Common myeloid progenitor, CD34-positive (primary cell): ENCODE measurements around the gene ILF2.

Experiments
- CTCF ChIA-PET: fragments of 350-600 bp; sonication (Branson Sonifier 250); formaldehyde crosslinking; loops from one replicate; lab custom pipeline; 2021; ENCODE audit warnings: antibody characterized with exemption; lab: Charles Lee
- POLR2A ChIA-PET: fragments of 350-600 bp; sonication (Branson Sonifier 250); formaldehyde crosslinking; loops from one replicate; lab custom pipeline; 2021; ENCODE audit warnings: antibody characterized with exemption; lab: Charles Lee
- DNase-seq, 3 donors: peaks; one replicate each; pipeline versions ENCODE4 v3.0.0 to v3.0.0-alpha.2; 2013
- H3K27ac ChIP-seq, 2 experiments: 1 replicate in 1 of 2; 2 replicates in 1 of 2; pipeline ENCODE4 v1.7.0; 2013; ENCODE audit warnings: inconsistent platforms in 2 of 2, low read length in 2 of 2, mild to moderate bottlenecking in 2 of 2, low read depth in 1 of 2, moderate library complexity in 1 of 2; ENCODE audit not compliant: severe bottlenecking in 2 of 2, insufficient read depth in 1 of 2, poor library complexity in 1 of 2
- H3K27me3 ChIP-seq, 5 experiments: replicated peaks in 2 of 5; 1 replicate in 3 of 5; 2 replicates in 2 of 5; pipeline versions ENCODE4 v1.6.1 to v1.7.0; 2013; ENCODE audit warnings: low read length in 4 of 5, mild to moderate bottlenecking in 2 of 5, moderate library complexity in 2 of 5, inconsistent platforms in 1 of 5; ENCODE audit not compliant: insufficient read depth in 5 of 5, control insufficient read depth in 4 of 5
- H3K36me3 ChIP-seq, 4 experiments: 1 replicate in 2 of 4; 2 replicates in 2 of 4; pipeline versions ENCODE4 v1.6.1 to v1.7.0; 2013; ENCODE audit warnings: low read length in 3 of 4, control low read depth in 1 of 4, mild to moderate bottlenecking in 1 of 4; ENCODE audit not compliant: control insufficient read depth in 4 of 4, insufficient read depth in 4 of 4
- H3K4me1 ChIP-seq, 4 experiments: 1 replicate in 3 of 4; 2 replicates in 1 of 4; pipeline versions ENCODE4 v1.6.1 to v1.7.1; 2013; ENCODE audit warnings: low read length in 3 of 4, mild to moderate bottlenecking in 3 of 4, control low read depth in 1 of 4, inconsistent platforms in 1 of 4, moderate library complexity in 1 of 4; ENCODE audit not compliant: control insufficient read depth in 4 of 4, insufficient read depth in 4 of 4; ENCODE audit errors: control extremely low read depth in 1 of 4
- H3K4me3 ChIP-seq, 7 experiments: 1 replicate in 4 of 7; 2 replicates in 3 of 7; pipeline versions ENCODE4 v1.5.1 to v1.7.0; 2013; ENCODE audit warnings: mild to moderate bottlenecking in 7 of 7, low read length in 6 of 7, moderate library complexity in 6 of 7, inconsistent platforms in 2 of 7, low read depth in 2 of 7, control low read depth in 1 of 7; ENCODE audit not compliant: insufficient read depth in 4 of 7, control insufficient read depth in 1 of 7; ENCODE audit errors: extremely low read depth in 1 of 7
- H3K9me3 ChIP-seq, 5 experiments: 1 replicate in 4 of 5; 2 replicates in 1 of 5; pipeline versions ENCODE4 v1.6.1 to v1.7.1; 2013; ENCODE audit warnings: low read length in 4 of 5, mild to moderate bottlenecking in 2 of 5, inconsistent platforms in 1 of 5, low read depth in 1 of 5, moderate library complexity in 1 of 5; ENCODE audit not compliant: control insufficient read depth in 4 of 5, insufficient read depth in 2 of 5; ENCODE audit errors: control extremely low read depth in 1 of 5
- WGBS: methylation state at CpG from one replicate; pipeline ENCODE4 v1.1.5; 2013; ENCODE audit not compliant: insufficient coverage; 5-methylcytosine and 5-hydroxymethylcytosine counted together

The ILF2 gene

GRCh38 chr1:153652805-153653500 is 17.8 kb downstream of the ILF2 start:
- ChIA-PET CTCF (interaction anchor here (0.7 to 1.7 kb wide), 6 partner anchors 9 to 142 kb away, joined by 3 to 10 read pairs (median 3); no protein-coding TSS in a partner anchor), POLR2A (interaction anchor here (0.9 to 1.1 kb wide), 2 partner anchors 18 to 19 kb away, joined by 3 to 4 read pairs; partner anchors contain the start of gene CHTOP)
- Histone ChIP-seq H3K27me3 (no peaks in the 10 kb centered on the region), H3K4me3 (peak overlapping the region in 1 of 7 experiments; percentile 14), H3K27ac (peak overlapping the region in 1 of 2 experiments; percentile 27), H3K36me3 (no peaks in the 10 kb centered on the region), H3K4me1 (peaks cover 0 to 18% (median 10%) of the 10 kb centered on the region in 4 experiments), H3K9me3 (no peaks in the 10 kb centered on the region)
- 46% methylated on average over 2 of the region's 3 CpGs for WGBS
- DNase-seq = no peak

- Histone ChIP-seq H3K27ac (no peak overlapping the region), H3K27me3 (no peaks in the 10 kb centered on the region), H3K4me3 (no peak overlapping the region), H3K4me1 (peaks cover 0 to 15% (median 9%) of the 10 kb centered on the region in 4 experiments), H3K36me3 (peaks cover 0 to 6% (median 3%) of the 10 kb centered on the region in 4 experiments), H3K9me3 (no peaks in the 10 kb centered on the region)
- CTCF ChIA-PET = interaction anchor here (1.2 to 1.7 kb wide), 4 partner anchors 8 to 141 kb away, joined by 3 to 10 read pairs (median 3); no protein-coding TSS in a partner anchor
- POLR2A ChIA-PET = no interaction called here
- DNase-seq = no peak
- WGBS = 100% methylated on average over 1 of the region's 1 CpG
Observed at GRCh38 chr1:153651771-153652170, 19.0 kb downstream of the ILF2 start.

GRCh38 chr1:153649863-153650235 is 20.9 kb downstream of the ILF2 start:
- Histone ChIP-seq H3K9me3 (no peaks in the 10 kb centered on the region), H3K36me3 (peaks cover 4 to 25% (median 16%) of the 10 kb centered on the region in 4 experiments), H3K27me3 (no peaks in the 10 kb centered on the region), H3K4me3 (no peak overlapping the region), H3K27ac (peak overlapping the region in 1 of 2 experiments; percentile 36), H3K4me1 (peaks cover 0 to 15% (median 9%) of the 10 kb centered on the region in 4 experiments)
- WGBS = 79% methylated on average over 2 of the region's 2 CpGs
- POLR2A ChIA-PET = no interaction called here
- CTCF ChIA-PET = interaction anchor here (0.6 to 1.1 kb wide), 2 partner anchors 10 to 116 kb away, joined by 3 to 4 read pairs; no protein-coding TSS in a partner anchor
- DNase-seq = no peak

GRCh38 chr1:153649137-153649862 is 21.5 kb downstream of the ILF2 start:
- WGBS = 61% methylated on average over 2 of the region's 3 CpGs
- H3K27ac ChIP-seq = peak overlapping the region in 1 of 2 experiments; percentile 36
- no peaks in the 10 kb centered on the region for H3K27me3 ChIP-seq
- no peak overlapping the region for H3K4me3 ChIP-seq
- CTCF ChIA-PET = interaction anchor here (0.6 to 1.5 kb wide), 3 partner anchors 10 to 116 kb away, joined by 3 to 4 read pairs (median 4); no protein-coding TSS in a partner anchor
- peaks cover 0 to 15% (median 9%) of the 10 kb centered on the region in 4 experiments for H3K4me1 ChIP-seq
- no peaks in the 10 kb centered on the region for H3K9me3 ChIP-seq
- peak in 1 of 3 donors; percentile 44 for DNase-seq
- H3K36me3 ChIP-seq = peaks cover 4 to 31% (median 19%) of the 10 kb centered on the region in 4 experiments
- POLR2A ChIA-PET = no interaction called here

DNA sequence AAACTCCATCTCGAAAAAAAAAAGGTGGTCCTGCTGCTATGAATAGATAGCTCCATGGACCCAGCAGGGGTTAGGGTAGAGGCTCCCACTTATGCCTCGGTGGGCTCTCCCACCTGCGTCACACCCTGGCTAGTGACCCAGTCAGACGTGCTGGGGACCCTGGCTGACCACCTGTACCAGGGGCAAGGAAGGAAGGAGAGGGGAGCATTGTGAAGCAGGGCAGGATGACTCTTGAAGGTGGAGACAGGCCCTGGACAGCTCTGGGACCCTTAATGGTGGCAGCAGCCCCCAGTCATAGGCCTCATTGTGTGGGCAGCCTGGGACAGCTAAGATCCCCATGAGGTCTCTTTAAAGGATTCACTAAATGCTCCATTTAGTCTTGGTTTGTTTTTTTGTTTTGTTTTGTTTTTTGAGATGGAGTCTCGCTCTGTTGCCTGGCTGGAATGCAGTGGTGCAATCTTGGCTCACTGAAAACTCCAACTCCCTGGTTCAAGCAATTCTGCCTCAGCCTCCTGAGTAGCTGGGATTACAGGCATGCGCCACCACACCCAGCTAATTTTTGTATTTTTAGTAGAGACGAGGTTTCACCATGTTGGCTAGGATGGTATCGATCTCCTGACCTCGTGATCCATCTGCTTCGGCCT is 22.7 kb downstream of the ILF2 start:
- no peaks in the 10 kb centered on the region for H3K27me3 ChIP-seq
- DNase-seq = no peak
- H3K36me3 ChIP-seq = peaks cover 4 to 42% (median 29%) of the 10 kb centered on the region in 4 experiments
- no peak overlapping the region for H3K27ac ChIP-seq
- ChIA-PET POLR2A (interaction anchor here (0.6 to 2.2 kb wide), 2 partner anchors 14 to 167 kb away, joined by 5 to 9 read pairs; partner anchors contain the start of gene CHTOP), CTCF (interaction anchor here (1.5 to 2.7 kb wide), 3 partner anchors 10 to 20 kb away, joined by 4 to 10 read pairs (median 4); partner anchors contain the start of genes CHTOP, S100A1 and S100A13)
- H3K9me3 ChIP-seq = no peaks in the 10 kb centered on the region
- H3K4me1 ChIP-seq = peaks cover 0 to 13% (median 8%) of the 10 kb centered on the region in 4 experiments
- H3K4me3 ChIP-seq = no peak overlapping the region
- WGBS = 90% methylated on average over 10 of the region's 10 CpGs

DNA sequence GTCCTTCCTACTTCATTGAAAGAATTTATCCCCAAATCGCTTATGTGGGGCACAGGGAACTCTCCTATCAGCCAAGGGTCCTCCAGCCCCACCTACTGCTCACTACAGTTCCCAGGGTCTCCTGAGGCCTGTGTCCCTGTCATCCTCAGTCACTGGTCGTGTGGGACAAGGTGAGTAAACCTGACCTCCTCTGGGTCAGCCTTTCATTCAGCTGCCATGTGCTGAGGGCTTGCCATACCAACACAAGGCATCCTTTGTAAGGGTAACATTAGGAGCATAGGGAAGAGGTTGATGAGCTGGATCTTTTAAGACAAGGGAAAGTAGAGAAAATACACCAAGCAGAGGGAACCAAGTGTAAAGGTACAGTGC is 23.5 kb downstream of the ILF2 start:
- DNase-seq = no peak
- Histone ChIP-seq H3K27me3 (no peaks in the 10 kb centered on the region), H3K4me1 (peaks cover 0 to 7% (median 2%) of the 10 kb centered on the region in 4 experiments), H3K36me3 (peaks cover 8 to 50% (median 35%) of the 10 kb centered on the region in 4 experiments), H3K9me3 (no peaks in the 10 kb centered on the region), H3K27ac (no peak overlapping the region), H3K4me3 (no peak overlapping the region)
- WGBS = 90% methylated on average over 1 of the region's 2 CpGs
- ChIA-PET POLR2A (interaction anchor here (0.6 to 2.2 kb wide), 2 partner anchors 13 to 168 kb away, joined by 5 to 9 read pairs; partner anchors contain the start of gene CHTOP), CTCF (interaction anchor here (1.5 to 2.7 kb wide), 2 partner anchors 13 to 19 kb away, joined by 4 to 10 read pairs; partner anchors contain the start of genes CHTOP, S100A1 and S100A13)
